MM.1S (cell line): Measurements from ENCODE around the gene UGT1A10.

ENCODE experiments used
- DNase-seq: peaks from one replicate; pipeline ENCODE4 v3.0.0-alpha.2; 2015
- H2AFZ ChIP-seq: fragments of 300-600 bp; sonication (generic); 2 replicates; pipeline ENCODE4 v1.6.0; 2016; ENCODE audit warnings: antibody characterized with exemption, low read length
- H3F3A ChIP-seq: fragments of 300-600 bp; sonication (generic); 2 replicates; pipeline ENCODE4 v1.6.1; 2016; ENCODE audit warnings: mild to moderate bottlenecking, antibody characterized with exemption, low read length, moderate library complexity, mixed read lengths; ENCODE audit not compliant: insufficient read depth
- H3K27ac ChIP-seq: fragments of 300-600 bp; sonication (generic); 2 replicates; pipeline ENCODE4 v1.5.1; 2016; ENCODE audit warnings: mild to moderate bottlenecking, low read length
- H3K27me3 ChIP-seq: fragments of 300-600 bp; sonication (generic); replicated peaks from 2 replicates; pipeline ENCODE4 v1.6.0; 2016; ENCODE audit warnings: low read length; ENCODE audit not compliant: insufficient read depth
- H3K36me3 ChIP-seq: fragments of 300-600 bp; sonication (generic); replicated peaks from 2 replicates; pipeline ENCODE4 v1.6.1; 2016; ENCODE audit warnings: mild to moderate bottlenecking, low read length, mixed read lengths; ENCODE audit not compliant: insufficient read depth
- H3K4me1 ChIP-seq: fragments of 300-600 bp; sonication (generic); 2 replicates; pipeline ENCODE4 v1.6.1; 2016; ENCODE audit warnings: low read length, mixed read lengths
- H3K4me2 ChIP-seq: fragments of 300-600 bp; sonication (generic); 2 replicates; pipeline ENCODE4 v1.6.0; 2016; ENCODE audit warnings: low read depth, low read length
- H3K4me3 ChIP-seq: fragments of 300-600 bp; sonication (generic); 2 replicates; pipeline ENCODE4 v1.5.1; 2016; ENCODE audit warnings: low read length, mixed read lengths
- H3K79me2 ChIP-seq: fragments of 300-600 bp; sonication (generic); 2 replicates; pipeline ENCODE4 v1.6.1; 2016; ENCODE audit warnings: mixed run types, low read length, mixed read lengths
- H3K9ac ChIP-seq: fragments of 300-600 bp; sonication (generic); 2 replicates; pipeline ENCODE4 v1.6.1; 2016; ENCODE audit warnings: low read length, mixed read lengths
- H3K9me2 ChIP-seq: fragments of 300-600 bp; sonication (generic); replicated peaks from 2 replicates; pipeline ENCODE4 v1.6.1; 2016; ENCODE audit warnings: mild to moderate bottlenecking, low read length, mixed read lengths; ENCODE audit not compliant: insufficient read depth
- H3K9me3 ChIP-seq: fragments of 300-600 bp; sonication (generic); replicated peaks from 2 replicates; pipeline ENCODE4 v1.6.1; 2016; ENCODE audit warnings: mild to moderate bottlenecking, low read length, mixed read lengths; ENCODE audit not compliant: insufficient read depth
- H4K20me1 ChIP-seq: fragments of 300-600 bp; sonication (generic); 2 replicates; pipeline ENCODE4 v1.6.1; 2016; ENCODE audit warnings: mild to moderate bottlenecking, low read length, moderate library complexity, mixed read lengths; ENCODE audit not compliant: insufficient read depth
- EZH2 ChIP-seq: fragments of 300-600 bp; sonication (generic); optimal IDR thresholded peaks from 2 replicates; pipeline ENCODE3; 2017; ENCODE audit warnings: low read depth, mild to moderate bottlenecking, antibody characterized with exemption, low read length, mixed read lengths
- EZH2phosphoT487 ChIP-seq: fragments of 300-600 bp; sonication (generic); IDR thresholded peaks from 2 replicates; pipeline ENCODE4 v1.6.1; 2018; ENCODE audit warnings: antibody characterized with exemption, low read length
- TF ChIP-seq, protein P1 (sequence below): fragments of 300-600 bp; sonication (generic); IDR thresholded peaks from 2 replicates; pipeline ENCODE4 v1.5.1; 2016; ENCODE audit warnings: antibody characterized with exemption, low read length, mixed read lengths

UGT1A10 gene

DNA sequence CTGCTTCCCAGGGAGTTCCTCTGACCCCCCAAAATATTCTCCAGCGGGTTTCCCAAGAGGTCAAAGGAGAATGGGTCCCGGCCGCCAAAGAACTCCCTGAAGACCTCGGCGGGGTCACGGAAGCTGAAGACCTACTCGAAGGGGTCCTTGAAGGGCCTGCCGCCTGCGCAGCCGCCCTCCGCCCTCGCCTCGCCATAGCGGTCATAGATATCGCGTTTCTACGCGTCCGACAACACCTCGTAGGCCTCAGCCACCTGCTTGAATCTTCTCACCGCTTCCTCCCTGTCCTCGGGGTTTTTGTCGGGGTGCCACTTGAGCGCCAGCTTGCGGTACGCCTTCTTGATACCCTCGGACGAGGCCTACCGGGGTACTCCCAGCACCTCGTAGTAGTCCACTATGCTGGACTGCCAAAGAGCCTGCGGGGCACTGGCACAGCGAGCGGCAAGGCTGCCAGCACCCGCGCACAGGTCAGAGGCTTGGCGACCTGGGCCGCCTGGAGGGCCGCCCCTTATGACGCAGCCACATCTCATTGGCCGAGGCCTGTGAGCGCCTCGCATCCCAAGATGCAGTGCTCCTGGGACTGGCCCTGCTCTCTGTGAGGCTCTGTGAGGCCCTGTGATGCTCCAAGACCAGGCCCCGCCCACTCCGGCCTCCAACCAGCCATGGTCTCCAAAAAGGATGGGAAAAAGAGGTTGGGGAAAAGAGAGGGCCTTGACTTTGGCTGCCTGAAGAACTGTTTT lies 118.8 kb downstream of the UGT1A10 start:
- Histone ChIP-seq H3K9me2 (no peaks in the 10 kb centered on the region), H2AFZ (no peak overlapping the region), H3K4me2 (no peak overlapping the region), H3K27ac (no peak overlapping the region), H3K27me3 (no peaks in the 10 kb centered on the region), H3K79me2 (no peaks in the 10 kb centered on the region), H3K9ac (no peak overlapping the region), H3K4me3 (no peak overlapping the region), H3K4me1 (no peaks in the 10 kb centered on the region), H4K20me1 (no peaks in the 10 kb centered on the region), H3K9me3 (no peaks in the 10 kb centered on the region), H3K36me3 (no peaks in the 10 kb centered on the region), H3F3A (no peaks in the 10 kb centered on the region)
- no peak for DNase-seq
- TF ChIP-seq, protein P1, sequence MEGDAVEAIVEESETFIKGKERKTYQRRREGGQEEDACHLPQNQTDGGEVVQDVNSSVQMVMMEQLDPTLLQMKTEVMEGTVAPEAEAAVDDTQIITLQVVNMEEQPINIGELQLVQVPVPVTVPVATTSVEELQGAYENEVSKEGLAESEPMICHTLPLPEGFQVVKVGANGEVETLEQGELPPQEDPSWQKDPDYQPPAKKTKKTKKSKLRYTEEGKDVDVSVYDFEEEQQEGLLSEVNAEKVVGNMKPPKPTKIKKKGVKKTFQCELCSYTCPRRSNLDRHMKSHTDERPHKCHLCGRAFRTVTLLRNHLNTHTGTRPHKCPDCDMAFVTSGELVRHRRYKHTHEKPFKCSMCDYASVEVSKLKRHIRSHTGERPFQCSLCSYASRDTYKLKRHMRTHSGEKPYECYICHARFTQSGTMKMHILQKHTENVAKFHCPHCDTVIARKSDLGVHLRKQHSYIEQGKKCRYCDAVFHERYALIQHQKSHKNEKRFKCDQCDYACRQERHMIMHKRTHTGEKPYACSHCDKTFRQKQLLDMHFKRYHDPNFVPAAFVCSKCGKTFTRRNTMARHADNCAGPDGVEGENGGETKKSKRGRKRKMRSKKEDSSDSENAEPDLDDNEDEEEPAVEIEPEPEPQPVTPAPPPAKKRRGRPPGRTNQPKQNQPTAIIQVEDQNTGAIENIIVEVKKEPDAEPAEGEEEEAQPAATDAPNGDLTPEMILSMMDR = no peak
- no peak for TF ChIP-seq EZH2phosphoT487
- no peak for TF ChIP-seq EZH2

DNA sequence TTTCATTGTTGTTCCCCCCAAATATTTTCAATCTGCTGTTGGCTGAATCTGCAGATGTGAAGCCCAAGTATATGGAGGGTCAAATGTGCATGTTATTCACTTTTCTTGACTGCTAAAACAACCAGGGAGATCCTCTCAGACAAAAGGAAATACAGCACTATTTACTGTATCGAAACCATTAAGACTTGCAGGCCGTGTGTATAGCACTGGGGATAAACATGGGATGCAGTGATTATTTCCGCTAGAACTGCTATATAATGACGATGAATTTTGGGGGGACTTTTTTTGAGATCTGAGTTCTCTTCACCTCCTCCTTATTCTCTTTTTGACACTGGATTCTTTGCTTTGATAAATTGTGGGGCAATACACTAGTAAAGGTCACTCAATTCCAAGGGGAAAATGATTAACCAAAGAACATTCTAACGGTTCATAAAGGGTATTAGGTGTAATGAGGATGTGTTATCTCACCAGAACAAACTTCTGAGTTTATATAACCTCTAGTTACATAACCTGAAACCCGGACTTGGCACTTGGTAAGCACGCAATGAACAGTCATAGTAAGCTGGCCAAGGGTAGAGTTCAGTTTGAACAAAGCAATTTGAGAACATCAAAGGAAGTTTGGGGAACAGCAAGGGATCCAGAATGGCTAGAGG lies 120.3 kb downstream of the UGT1A10 start:
- TF ChIP-seq EZH2 = no peak
- TF ChIP-seq, protein P1 = no peak
- no peak for TF ChIP-seq EZH2phosphoT487
- Histone ChIP-seq H3K9me2 (no peaks in the 10 kb centered on the region), H3K9ac (no peak overlapping the region), H4K20me1 (no peaks in the 10 kb centered on the region), H3K4me1 (no peaks in the 10 kb centered on the region), H3K36me3 (no peaks in the 10 kb centered on the region), H3K79me2 (no peaks in the 10 kb centered on the region), H3K27ac (no peak overlapping the region), H2AFZ (no peak overlapping the region), H3K4me3 (no peak overlapping the region), H3K9me3 (no peaks in the 10 kb centered on the region), H3F3A (no peaks in the 10 kb centered on the region), H3K4me2 (no peak overlapping the region), H3K27me3 (no peaks in the 10 kb centered on the region)
- no peak for DNase-seq

DNA sequence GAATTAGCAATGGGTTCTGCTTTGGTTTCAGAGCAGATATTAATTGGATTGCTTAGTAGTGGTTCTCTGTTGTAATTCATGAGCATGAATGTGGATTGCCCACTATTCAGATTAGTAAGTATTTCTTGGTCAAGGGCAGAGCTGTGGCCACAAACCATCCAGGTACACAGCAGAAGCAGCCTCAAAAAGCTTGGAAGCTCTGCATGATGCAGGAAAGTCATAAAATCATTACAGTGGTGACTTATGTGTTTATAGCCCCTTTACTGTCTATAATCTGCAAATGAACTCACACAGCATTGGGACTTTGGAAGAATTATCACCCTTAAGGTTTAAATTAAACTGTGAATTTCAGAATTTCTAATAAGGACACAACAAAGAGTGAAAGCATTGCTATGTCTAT lies 121.9 kb downstream of the UGT1A10 start:
- Histone ChIP-seq H3K79me2 (no peaks in the 10 kb centered on the region), H3K36me3 (no peaks in the 10 kb centered on the region), H3K4me2 (no peak overlapping the region), H3K27ac (no peak overlapping the region), H3K27me3 (no peaks in the 10 kb centered on the region), H3K9me2 (no peaks in the 10 kb centered on the region), H3K4me3 (no peak overlapping the region), H3K9me3 (no peaks in the 10 kb centered on the region), H3F3A (no peaks in the 10 kb centered on the region), H4K20me1 (no peaks in the 10 kb centered on the region), H3K4me1 (no peaks in the 10 kb centered on the region), H3K9ac (no peak overlapping the region), H2AFZ (no peak overlapping the region)
- no peak for DNase-seq
- TF ChIP-seq, protein P1 = no peak
- TF ChIP-seq EZH2 (no peak), EZH2phosphoT487 (no peak)
